Central memory CD4-positive, alpha-beta T cell (primary cell): Measurements from ENCODE around the gene CDT1.
"Not testable (repeated sequence)": the region's sequence is repeated elsewhere in the genome, so short reads cannot be mapped to it uniquely, and the experiment has no call there.

Experiments
- DNase-seq: peaks from one replicate; pipeline ENCODE4 v3.0.0; 2022

Gene CDT1

DNA sequence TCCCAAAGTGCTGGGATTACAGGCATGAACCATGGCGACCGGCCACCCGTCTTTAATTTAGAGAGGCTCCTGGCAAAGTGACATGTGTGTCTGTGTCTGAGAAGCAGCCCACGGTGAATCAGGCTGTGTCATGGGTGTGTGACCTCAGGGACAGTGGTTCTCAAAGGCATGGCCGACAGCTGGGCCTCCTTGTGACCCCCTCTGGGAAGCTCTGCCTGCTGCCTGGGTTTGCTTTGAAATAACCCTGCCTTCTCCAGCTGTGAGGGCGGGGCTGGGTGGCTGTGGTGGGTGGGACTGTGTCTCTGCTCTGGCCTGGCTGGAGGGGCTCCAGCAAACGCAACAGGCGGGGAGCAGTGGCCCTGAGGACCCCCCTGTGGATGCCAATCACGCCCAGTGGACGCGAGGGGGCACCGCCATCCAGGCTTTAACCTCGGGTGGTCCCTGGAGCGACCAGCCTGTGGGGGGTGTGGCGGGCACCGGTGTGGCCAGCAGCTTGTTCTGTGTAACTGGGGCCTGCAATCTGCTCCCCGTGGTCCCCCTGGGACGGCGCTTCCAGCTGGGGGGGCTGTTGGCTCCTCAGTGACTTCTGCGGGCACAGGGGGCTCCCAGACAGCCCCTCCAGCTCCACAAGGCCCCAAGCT is 16.9 kb downstream of the CDT1 start:
- no peak for DNase-seq

GRCh38 chr16:88821168-88821850 is 17.7 kb downstream of the CDT1 start:
- DNase-seq = no peak

GRCh38 chr16:88822281-88823040 is 18.9 kb downstream of the CDT1 start:
- DNase-seq = no peak

- not testable (repeated sequence) for DNase-seq
Observed at GRCh38 chr16:88823646-88824045, 20.1 kb downstream of the CDT1 start.

- DNase-seq = no peak
Observed at GRCh38 chr16:88824256-88825077, 20.9 kb downstream of the CDT1 start.

- DNase-seq = no peak
Observed at GRCh38 chr16:88825146-88825545, 21.6 kb downstream of the CDT1 start.

DNA sequence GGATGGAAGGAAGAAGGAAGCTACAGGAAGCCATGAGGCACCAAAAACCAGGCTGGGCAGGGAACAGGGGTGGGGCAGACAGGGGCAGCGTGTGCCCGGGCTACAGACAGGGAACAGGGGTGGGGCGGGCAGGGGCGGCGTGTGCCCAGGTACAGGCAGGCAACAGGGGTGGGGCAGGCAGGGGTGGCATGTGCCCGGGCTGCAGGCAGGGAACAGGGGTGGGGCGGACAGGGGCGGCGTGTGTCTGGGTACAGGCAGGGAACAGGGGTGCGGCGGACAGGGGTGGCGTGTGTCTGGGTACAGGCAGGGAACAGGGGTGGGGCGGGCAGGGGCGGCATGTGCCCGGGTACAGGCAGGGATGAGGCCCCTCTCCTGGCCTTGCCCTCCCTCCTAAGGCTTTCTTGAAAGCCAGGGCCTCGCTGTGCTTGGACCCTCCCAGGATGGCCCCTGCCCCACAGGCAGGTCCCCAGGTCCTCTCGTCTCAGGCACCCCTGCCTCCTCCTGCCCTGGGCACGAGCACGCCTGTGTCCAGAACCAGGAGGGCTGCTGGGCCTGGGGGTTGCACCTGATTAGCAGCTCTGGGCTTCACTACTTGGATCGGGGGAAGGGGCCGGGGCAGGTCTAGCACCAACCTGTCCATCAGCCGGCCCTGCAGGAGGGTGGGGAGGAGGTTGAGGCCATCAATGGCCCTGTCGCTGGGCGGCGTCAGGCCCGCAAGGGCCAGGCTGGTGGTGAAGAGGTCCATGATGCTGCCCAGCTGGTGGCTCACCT is 22.7 kb downstream of the CDT1 start:
- no peak for DNase-seq

DNA sequence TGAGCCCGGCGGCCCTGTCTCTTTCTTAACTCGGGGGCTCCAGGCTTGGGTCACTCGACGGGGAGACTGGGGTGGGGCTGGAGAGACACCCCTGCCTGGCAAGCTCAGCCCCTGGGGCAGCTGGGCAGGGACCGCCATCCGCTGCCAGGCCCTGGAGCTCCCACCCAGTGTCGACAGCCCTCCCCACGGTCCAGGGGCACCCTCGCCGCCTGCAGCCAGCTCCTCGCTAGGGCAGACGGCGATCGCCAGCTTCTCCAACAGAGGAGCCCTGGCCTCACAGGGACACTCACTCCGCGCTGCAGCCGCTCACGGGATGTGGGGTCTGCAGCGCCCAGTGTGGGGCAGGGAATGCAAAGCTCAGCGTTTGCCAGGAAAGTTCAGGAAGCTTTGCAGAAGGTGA is 24.1 kb downstream of the CDT1 start:
- no peak for DNase-seq

GRCh38 chr16:88828711-88829110 is 25.1 kb downstream of the CDT1 start:
- DNase-seq = no peak

GRCh38 chr16:88830258-88830657 is 26.7 kb downstream of the CDT1 start:
- DNase-seq = no peak

GRCh38 chr16:88830783-88831182 is 27.2 kb downstream of the CDT1 start:
- no peak for DNase-seq

GRCh38 chr16:88831838-88832237 is 28.2 kb downstream of the CDT1 start:
- DNase-seq = no peak

- no peak for DNase-seq
Observed at GRCh38 chr16:88833086-88833485, 29.5 kb downstream of the CDT1 start.

DNA sequence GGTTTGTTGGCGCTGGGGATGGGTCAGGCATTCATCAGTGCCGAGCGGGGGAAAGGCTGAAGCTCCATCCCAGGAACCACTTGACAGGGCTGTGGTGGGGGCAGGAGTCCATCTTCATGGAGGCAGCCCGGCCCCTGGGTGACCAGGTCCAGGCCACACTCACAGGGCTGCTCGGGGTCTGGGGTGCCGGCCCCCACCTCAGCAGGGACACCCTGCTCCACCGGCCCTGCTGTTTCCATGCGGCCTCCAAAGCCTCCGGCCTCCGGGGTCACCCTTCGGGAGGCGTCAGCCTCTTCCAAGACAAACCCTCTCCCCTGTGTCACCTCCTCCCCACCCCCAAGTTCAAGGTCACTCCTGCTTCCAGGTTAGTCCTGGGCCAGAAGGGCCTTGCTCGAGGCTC is 31.1 kb downstream of the CDT1 start:
- DNase-seq = no peak

GRCh38 chr16:88835383-88835782 is 31.8 kb downstream of the CDT1 start:
- no peak for DNase-seq

DNA sequence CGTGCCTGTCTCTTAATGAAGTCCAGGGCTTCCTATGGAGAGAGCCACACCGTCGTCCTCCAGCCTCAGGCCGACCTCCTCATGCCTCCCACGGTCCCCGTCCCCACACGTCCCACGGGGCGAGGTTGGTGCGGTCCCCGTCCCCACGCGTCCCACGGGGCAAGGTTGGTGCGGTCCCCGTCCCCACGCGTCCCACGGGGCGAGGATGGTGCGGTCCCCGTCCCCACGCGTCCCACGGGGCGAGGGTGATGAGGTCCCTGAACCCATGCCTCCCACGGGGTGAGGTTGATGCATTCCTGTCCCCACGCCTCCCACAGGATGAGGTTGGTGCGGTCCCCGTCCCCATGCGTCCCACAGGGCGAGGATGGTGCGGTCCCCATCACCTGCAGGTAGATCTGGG is 32.2 kb downstream of the CDT1 start:
- no peak for DNase-seq

DNA sequence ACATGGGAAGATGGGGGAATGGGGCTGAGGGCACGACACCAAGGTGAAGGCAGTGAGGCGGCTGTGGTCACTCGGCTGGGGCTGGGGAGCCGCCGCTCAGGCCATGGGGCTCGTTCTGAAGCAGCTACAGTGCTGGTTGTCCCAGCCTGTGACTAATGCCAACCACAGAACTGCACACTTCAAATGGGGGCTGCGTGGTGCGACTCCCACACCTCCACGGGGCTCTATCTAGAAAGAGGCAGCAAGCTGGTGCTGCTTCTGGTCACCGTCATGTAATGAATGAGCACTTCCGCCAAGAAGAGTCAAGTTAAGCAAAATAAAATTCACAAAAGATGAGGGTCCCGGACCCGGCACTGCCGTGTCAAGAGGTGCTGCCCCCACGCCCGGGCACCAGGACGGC is 33.2 kb downstream of the CDT1 start:
- no peak for DNase-seq

DNA sequence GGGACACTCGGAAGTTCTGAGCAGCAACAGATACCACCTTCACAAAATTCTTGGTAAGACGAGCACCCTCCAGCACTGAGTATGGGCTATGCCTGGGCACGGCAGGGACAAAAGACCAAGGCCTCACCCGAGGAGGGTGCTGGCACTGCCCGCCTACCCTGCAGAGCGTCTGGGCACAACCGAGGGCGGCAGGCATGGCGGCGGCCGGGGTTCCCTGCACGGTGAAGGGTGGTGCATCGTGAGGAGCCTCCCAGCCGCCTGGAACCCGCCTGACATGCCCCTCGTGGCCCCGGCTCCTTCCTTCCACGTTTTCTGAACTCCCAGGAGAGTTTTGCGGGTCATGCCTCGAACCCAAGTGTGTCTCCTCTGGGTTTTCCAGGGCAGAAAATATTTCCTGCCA is 34.2 kb downstream of the CDT1 start:
- no peak for DNase-seq

DNA sequence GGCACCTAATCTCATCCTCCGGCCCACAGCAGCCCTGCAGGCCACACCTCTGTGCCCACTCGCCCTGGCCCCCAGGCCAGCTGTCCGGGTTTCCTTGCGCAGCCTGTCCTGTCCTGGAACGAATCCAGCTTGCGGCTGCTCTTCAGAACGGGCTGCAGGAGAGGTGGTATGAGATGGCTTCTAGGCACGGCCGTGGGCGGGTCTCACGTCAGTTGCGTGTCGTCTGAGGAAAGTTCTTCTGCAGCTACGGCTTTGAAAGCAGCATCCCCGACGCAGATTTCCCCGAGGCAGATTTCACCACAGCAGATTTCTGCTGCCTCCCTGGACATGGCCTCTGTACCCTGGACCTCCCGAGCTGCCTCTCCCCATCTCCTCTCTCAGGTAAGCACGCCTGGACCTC is 35.0 kb downstream of the CDT1 start:
- DNase-seq = no peak

DNA sequence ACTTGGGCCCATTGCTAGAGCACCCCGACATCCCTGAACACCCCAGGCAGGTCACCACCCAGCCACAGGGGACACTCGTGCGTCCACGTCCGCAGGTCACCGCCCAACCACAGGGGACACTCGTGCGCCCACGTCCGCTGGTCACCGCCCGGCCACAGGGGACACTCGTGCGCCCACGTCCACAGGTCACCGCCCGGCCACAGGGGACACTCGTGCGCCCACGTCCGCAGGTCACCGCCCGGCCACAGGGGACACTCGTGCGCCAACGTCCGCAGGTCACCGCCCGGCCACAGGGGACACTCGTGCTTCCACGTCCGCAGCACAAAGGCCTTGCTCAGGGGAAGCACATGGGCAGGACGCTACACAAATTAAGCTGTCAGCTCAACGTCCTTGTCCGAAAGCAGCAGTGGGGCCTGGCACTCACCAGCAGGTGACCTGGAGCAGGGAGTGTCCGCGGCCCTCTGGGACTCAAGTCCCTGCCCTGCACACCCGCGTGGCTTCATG is 35.5 kb downstream of the CDT1 start:
- DNase-seq = no peak

- no peak for DNase-seq
Observed at GRCh38 chr16:88839745-88840599, 36.4 kb downstream of the CDT1 start.
